ENCODE data around the gene RGL3.

Gene RGL3

DNA sequence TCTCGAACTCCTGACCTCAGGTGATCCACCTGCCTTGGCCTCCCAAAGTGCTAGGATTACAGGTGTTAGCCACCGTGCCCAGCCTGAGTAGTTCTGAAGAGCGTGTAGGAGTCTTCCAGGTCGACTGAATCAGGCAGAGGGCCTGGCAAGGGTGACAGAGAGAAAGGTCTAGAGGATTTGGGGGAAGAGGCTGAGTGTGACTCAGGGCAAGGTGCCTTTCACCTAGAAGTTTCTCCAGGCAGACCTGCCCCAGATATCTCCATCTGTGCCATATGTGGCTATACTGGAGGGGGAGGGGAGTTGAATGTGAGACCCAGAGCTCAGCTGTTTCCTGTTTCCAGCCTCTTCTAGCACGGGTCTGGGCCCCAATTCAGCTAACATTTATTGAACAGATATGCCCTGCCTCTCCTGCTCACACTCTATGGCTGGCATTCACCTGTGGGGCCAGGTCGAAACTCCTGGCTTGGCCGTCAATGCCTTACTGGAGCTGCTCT, 71.5 kb downstream of the RGL3 start:
- TF ChIP-seq, protein P1, sequence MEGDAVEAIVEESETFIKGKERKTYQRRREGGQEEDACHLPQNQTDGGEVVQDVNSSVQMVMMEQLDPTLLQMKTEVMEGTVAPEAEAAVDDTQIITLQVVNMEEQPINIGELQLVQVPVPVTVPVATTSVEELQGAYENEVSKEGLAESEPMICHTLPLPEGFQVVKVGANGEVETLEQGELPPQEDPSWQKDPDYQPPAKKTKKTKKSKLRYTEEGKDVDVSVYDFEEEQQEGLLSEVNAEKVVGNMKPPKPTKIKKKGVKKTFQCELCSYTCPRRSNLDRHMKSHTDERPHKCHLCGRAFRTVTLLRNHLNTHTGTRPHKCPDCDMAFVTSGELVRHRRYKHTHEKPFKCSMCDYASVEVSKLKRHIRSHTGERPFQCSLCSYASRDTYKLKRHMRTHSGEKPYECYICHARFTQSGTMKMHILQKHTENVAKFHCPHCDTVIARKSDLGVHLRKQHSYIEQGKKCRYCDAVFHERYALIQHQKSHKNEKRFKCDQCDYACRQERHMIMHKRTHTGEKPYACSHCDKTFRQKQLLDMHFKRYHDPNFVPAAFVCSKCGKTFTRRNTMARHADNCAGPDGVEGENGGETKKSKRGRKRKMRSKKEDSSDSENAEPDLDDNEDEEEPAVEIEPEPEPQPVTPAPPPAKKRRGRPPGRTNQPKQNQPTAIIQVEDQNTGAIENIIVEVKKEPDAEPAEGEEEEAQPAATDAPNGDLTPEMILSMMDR (IDR thresholded peaks at IDR 0.05; ENCODE audit: low read depth, low read length, missing control alignments), result no peak
- DNase-seq (ENCODE audit: low read depth), result no peak
- no peak overlapping the region for H3K4me3 ChIP-seq (ENCODE audit: low read depth, low read length)
- in situ Hi-C loops (cut with HindIII; ENCODE audit: low sequenced_read_pairs), result no loop called here

DNA sequence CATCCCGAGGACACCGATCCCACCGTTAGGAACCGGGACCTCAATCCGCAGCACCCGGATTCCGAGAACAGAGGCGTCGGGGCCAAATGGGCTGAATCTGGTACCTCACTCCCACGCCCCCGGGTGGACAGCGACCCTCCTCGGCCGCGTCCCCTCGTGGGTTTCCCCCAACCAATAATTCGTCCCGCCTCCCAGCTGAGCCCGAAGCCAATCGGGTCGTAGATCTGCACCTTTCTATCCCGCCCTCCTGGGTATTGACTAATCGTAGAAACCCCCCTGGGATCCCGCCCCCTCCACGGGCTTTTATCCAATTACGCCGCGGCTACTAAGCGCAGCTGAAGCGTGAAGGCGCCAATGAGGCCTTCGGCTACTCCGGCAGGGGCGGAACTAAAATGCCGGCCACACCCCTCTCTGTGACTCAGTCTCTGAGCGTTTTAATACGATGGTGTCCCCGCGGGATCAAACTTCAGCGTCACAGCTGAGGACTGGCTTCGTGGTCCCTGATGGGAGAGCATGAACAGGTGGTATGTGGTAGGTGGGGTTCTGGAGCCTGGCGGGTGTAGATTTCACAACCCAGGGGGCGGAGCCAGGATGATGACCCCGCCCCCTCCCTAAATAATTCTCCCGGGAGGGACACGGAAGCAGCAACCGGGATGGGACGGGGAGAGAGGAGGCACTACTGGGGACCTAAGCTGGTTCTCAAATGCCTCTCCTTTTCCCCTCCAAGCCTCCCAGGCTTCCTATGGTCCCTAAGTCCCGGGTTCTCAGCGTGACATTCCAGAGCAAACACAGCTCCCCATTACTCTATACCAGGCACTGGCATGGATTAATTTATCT, 72.8 kb downstream of the RGL3 start, which contains the start of the genes CCDC159 and TMEM205:
Gene CCDC159, plus strand, starts transcription at position 416 of the 837 bp plus-strand sequence. Its CDS starts 88 bp downstream, at position 504.
Gene TMEM205, minus strand, starts transcription at position 165 of the 837 bp plus-strand sequence. CDS start 649 bp downstream, outside the sequence.
- TF ChIP-seq, protein P1 (IDR thresholded peaks at IDR 0.05; ENCODE audit: low read depth, low read length, missing control alignments), result no peak
- peak; percentile 98 for DNase-seq (ENCODE audit: low read depth)
- H3K4me3 ChIP-seq (ENCODE audit: low read depth, low read length), result peak within 1 kb of the TSS; percentile 65
- in situ Hi-C loops (cut with HindIII; ENCODE audit: low sequenced_read_pairs), result no loop called here

DNA sequence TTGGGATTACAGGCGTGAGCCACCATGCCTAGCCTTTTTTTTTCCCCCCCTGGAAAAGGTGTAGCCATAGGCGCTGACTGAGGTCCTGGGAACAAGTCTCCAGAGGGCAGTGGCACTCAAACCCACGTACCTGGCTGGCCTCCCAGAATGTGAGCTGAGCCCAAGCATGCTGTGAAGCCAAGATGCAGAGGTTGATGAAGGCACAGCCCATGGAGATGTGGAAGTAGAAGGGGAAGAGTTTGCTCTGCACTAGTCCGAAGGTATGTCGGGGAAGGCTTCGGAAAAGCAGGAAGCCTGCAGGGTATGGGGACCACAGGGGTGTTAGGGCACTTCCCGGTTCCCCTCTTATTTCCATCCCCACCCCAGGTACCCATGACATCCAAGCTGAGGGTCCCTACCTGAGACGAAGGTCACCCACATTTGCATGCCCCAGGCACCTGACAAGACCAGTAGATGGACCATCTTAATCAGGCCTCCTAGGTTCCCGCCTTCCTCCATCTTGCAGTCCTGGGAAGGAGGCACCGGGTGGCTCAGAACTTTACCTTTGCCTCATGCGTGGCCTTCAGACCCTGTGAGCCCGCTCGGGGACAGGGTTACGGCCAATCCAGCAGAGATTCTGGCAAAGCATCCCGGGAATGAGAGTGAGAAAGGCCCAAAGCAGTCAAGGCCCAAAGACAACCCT, 73.9 kb downstream of the RGL3 start:
- TF ChIP-seq, protein P1 (IDR thresholded peaks at IDR 0.05; ENCODE audit: low read depth, low read length, missing control alignments), result no peak
- in situ Hi-C loops (cut with HindIII; ENCODE audit: low sequenced_read_pairs), result no loop called here
- H3K4me3 ChIP-seq (ENCODE audit: low read depth, low read length), result peak overlapping the region; percentile 65
- DNase-seq (ENCODE audit: low read depth), result no peak
